Inflammatory macrophage treated with lipopolysaccharide for 1 hour (primary cell): Measurements from ENCODE around the gene CLNS1A.
A peak's percentile ranks its signal among the peaks of the same experiment; 100 is the strongest.
"Not testable (repeated sequence)": the region's sequence is repeated elsewhere in the genome, so short reads cannot be mapped to it uniquely, and the experiment has no call there.

Source experiments
- DNase-seq, 2 donors: peaks; one replicate each; pipeline ENCODE4 v3.0.0-alpha.2; 2020 to 2022

The CLNS1A gene

GRCh38 chr11:77617892-77618291, 19.7 kb downstream of the CLNS1A start:
- DNase-seq: no peak

- DNase-seq: no peak
Measured at GRCh38 chr11:77611921-77612320, 25.7 kb downstream of the CLNS1A start.

DNA sequence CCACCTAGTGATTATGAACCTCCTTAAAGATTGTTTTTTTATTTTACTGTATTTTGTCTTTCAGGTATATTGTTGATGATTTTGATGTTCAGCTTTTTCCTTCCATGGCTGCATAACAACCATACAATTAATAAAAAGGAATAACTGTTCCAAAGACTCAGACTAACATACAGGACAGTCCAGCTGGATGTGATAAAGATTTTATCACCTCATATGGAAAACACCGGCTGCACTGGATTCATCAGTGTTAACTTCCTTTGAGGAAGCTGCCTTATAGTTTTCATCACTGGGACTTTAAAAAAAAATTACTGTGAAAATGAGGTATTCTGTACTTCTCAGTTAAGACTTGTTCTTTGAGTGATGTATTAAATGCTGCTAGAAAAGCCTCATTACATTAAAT, 28.4 kb downstream of the CLNS1A start:
- no peak for DNase-seq

GRCh38 chr11:77604281-77604680, 33.3 kb downstream of the CLNS1A start:
- DNase-seq: no peak

DNA sequence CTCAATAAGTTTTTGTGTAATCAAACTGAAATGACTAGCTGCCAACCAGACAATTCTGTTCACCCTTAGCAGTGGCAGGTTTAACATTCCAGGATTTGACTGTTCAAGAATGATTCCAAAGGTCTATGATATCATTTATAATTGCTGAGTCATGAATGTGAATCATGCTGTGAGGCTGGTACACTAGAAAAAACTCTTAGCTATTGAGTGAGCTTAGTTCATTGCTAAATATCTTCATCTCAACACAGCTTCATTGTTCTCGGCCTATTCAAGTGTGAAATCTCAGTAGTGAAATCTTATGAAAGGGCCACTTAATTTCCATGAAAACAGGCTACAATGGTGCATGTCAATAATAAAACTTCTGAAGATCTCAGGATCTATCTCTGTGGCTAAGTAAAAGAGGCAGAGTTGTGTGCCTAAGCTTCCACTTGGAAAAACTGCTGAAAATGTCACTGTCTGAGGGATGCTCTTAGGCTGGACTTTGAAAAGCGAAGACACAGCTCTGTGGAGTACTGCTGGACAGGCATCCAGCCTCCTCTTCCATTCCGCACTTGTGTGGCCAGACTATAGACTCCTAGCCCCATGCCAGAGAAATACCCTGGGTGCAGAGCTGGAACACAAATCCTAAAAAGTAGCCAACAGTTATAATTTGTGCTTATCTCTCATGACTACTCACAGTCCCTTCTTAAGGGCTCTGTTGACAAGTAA, 35.1 kb downstream of the CLNS1A start:
- no peak for DNase-seq

GRCh38 chr11:77598195-77598594, 39.4 kb downstream of the CLNS1A start:
- no peak for DNase-seq

- DNase-seq: no peak
Measured at GRCh38 chr11:77596626-77597025, 41.0 kb downstream of the CLNS1A start.

DNA sequence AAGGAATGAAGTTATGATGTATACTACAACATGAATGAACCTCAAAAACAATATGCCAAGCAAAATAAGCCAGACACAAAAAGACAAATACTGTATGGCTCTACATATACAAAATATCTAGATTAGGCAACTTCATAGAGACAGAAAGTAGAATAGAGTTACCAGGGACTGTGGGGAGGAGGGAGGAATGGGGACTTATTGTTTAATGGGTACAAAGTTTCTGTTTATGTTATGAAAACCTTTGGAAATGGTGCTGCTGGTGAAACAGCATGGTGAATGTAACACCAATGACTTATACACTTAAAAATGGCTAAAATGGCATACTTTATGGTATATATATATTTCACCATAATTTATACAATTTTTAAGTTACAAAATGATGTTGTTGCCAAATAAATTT, 43.7 kb downstream of the CLNS1A start:
- no peak for DNase-seq

GRCh38 chr11:77592727-77593126, 44.9 kb downstream of the CLNS1A start:
- no peak for DNase-seq

- no peak for DNase-seq
Measured at GRCh38 chr11:77590194-77590782, 47.3 kb downstream of the CLNS1A start.

GRCh38 chr11:77589521-77590193, 47.9 kb downstream of the CLNS1A start, which contains the start of gene AQP11:
AQP11 (plus strand) TSS chr11:77589953; CDS start chr11:77589993, 40 bp downstream.
- peak; percentile 64 to 75 for DNase-seq

DNA sequence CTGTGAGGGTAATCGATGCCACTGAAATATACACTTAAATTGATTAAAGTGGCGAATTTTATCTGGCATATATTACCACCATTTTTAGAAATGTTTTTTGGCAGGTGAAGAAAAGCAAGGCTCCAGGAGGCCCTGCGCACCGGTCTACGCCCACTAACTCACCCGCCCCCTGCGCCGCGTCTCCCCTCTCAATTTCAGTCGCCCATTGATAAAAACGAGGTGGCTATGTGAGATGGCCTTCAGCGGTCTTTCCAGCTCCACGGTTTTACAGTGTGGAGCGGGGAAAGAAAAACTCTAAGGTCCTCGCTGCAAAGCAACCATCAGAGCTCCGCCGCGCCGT, 48.4 kb downstream of the CLNS1A start:
- no peak for DNase-seq

- DNase-seq: no peak
Measured at GRCh38 chr11:77580712-77581337, 56.8 kb downstream of the CLNS1A start.

GRCh38 chr11:77575428-77575827, 62.2 kb downstream of the CLNS1A start:
- not testable (repeated sequence) for DNase-seq

- not testable (repeated sequence) for DNase-seq
Measured at GRCh38 chr11:77570896-77571295, 66.7 kb downstream of the CLNS1A start.

DNA sequence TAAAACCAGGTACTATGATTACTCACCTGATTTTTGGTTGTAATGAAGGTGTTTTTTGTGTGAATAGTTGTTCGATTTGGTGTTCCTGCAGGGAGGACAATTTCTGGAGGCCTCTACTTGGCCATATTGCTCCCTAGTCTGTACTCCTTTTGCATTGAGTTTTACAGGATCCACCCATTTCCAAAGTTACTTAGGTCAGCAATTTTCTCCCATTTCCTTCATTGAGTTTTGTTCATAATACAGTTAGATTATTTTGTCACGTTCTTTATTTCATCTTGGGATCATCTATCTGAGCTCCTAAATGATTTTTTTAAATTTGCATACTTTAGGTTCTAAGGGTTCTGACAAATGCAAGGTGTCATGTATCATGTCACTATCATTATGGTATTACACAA, 67.9 kb downstream of the CLNS1A start:
- DNase-seq: no peak

DNA sequence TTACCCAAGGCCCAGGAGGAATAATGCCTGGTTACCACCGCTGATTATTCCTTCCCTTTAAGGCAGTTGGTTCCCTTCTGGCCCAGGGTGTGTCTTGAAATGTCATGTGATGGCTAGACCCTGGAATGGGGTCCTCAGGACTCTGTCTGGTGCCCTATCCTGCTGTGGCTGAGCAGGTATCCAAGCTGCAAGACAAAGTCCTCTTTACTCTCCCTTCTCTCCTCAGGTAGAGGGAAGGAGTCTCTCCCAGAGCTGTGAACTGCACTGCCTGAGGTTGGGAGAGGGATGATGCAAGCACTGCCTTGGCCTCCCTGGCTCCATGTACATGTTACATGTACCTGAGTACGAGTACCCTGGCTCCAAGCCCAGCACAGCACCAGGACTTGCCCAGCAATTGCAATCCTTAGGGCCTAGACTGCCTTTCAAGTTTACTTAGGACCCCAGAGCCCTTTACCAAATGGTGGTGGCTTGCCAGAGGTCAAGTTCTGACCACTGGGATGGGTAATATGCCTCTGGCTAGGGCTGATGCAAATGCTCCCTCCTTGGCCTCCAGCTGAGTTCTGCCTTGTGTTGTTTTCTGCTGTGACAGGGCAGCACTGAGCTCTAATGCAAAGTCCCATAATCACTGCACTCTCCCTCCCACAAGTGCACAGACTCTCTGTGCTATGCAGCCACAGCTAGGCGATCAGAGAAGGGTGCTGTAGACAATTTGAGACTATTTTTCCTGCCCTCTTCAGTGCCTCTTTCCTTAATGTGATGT, 68.5 kb downstream of the CLNS1A start:
- DNase-seq: no peak

- DNase-seq: no peak
Measured at GRCh38 chr11:77568306-77568705, 69.3 kb downstream of the CLNS1A start.
